Peyer's patch (tissue), 4 donors: ENCODE measurements around the gene RGL3. TPM values are rescaled to one million over a fixed set of nuclear protein-coding genes. Genes with fewer than 3 reads are reported as not detected.
"Not testable (repeated sequence)": the region's sequence is repeated elsewhere in the genome, so short reads cannot be mapped to it uniquely, and the experiment has no call there.

Experiments used
- DNase-seq, 3 donors: peaks; one replicate each; pipeline ENCODE4 v3.0.0-alpha.2; 2017 to 2019
- H3K27ac ChIP-seq, 4 donors: fragments of 200-600 bp; sonication (generic); one replicate each; pipeline ENCODE4 v1.5.1; 2016 to 2019
- H3K27me3 ChIP-seq, 2 donors: fragments of 200-600 bp; sonication (generic); one replicate each; pipeline ENCODE4 v1.5.1; 2019
- H3K36me3 ChIP-seq, 3 donors: fragments of 200-600 bp; sonication (generic); one replicate each; pipeline ENCODE4 v1.5.1; 2016 to 2019
- H3K4me1 ChIP-seq, 4 donors: fragments of 200-600 bp; sonication (generic); one replicate each; pipeline ENCODE4 v1.5.1; 2016 to 2019
- H3K4me3 ChIP-seq, 4 donors: fragments of 200-600 bp; sonication (generic); 1 replicate in 3 of 4; 2 replicates in 1 of 4; pipeline ENCODE4 v1.5.1; 2016 to 2019; ENCODE audit warnings: mild to moderate bottlenecking in 1 of 4
- H3K9me3 ChIP-seq, 4 donors: fragments of 200-600 bp; sonication (generic); one replicate each; pipeline ENCODE4 v1.5.1; 2016 to 2019; ENCODE audit warnings: mild to moderate bottlenecking in 1 of 4
- POLR2A ChIP-seq, 2 donors: fragments of 450-650 bp; IDR thresholded peaks; one replicate each; pipeline ENCODE4 v1.5.1; 2017; ENCODE audit warnings: antibody characterized with exemption in 2 of 2, mild to moderate bottlenecking in 2 of 2, moderate library complexity in 2 of 2
- total RNA-seq, 4 donors: library from RNA; depleted of rRNA; stranded (reverse); fragments of >200 nt; gene quantifications; one replicate each; pipeline ENCODE4 v1.1.0, GENCODE V29; 2016
- TF ChIP-seq, protein P1 (sequence below), 6 experiments: fragments of 450-650 bp in 4 of 6; fragments of 200-600 bp in 2 of 6; sonication (generic) in 1 of 6; IDR thresholded peaks; one replicate each; pipeline ENCODE4 v1.5.1; 2017 to 2019; ENCODE audit warnings: antibody characterized with exemption in 6 of 6, mild to moderate bottlenecking in 3 of 6, moderate library complexity in 1 of 6

Gene RGL3
- total RNA-seq, 4 donors from 2014 or later: 2.5 to 51.2 (median 6.3) TPM

DNA sequence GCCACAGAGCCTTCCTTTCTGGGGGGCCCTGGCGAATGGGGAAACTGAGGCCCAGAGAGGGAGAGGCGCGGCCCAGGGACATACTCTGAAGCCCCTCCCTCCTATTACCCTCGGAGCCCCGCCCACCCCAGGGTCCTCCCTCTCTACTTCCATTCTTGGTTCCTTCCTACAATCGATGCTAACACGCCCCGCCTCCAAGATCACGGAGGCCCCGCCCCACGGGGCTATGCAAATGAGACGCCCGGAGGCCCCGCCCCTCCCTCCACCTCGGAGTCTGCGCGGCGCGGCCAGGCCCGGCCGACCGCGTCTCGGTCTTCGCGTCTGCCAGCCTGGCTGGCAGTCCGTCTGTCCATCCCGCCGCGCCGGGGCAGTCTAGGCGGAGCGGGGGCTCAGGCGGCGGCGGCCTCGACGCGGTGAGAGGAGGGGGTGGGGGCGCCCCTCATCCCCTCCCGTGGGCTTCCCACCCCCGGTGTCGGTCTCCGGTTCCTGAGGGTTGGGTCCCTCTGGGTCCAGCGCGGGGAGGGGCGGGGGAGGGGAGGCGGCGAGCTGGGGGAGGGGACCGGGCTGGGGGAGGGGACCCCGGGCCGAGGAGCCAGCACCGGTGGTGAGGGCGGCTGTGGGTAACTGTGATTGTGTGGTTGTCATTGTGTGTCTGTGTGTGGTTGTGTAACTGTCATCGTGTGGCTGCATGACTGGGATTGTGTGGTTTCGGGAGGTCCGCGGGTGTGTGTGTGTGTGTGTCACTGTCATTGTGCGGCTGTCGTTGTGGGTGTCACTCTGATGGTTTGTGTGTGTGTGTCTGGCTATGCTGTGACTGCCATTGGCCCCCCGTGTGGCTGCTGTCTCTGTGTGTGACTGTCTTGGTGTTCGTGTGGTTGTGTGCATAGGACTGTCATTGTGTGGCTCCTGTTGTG lies 63.7 kb downstream of the RGL3 start, which contains the start of gene PLPPR2:
PLPPR2 (plus strand) TSS at position 273 of the 914 bp plus-strand sequence. CDS start 2,242 bp downstream, outside the sequence.
- Histone ChIP-seq H3K4me1 (peaks cover 0 to 10% (median 3%) of the 10 kb centered on the region in 4 donors), H3K9me3 (no peaks in the 10 kb centered on the region), H3K27ac (peak within 1 kb of the TSS in 3 of 4 donors; percentile 5 to 50 (median 46)), H3K4me3 (peak within 1 kb of the TSS; percentile 38 to 54 (median 52)), H3K27me3 (no peaks in the 10 kb centered on the region), H3K36me3 (no peaks in the 10 kb centered on the region)
- peak; percentile 81 to 94 (median 89) for DNase-seq
- peak in 1 of 2 donors; percentile 21 for TF ChIP-seq POLR2A (IDR thresholded peaks at IDR 0.05)
- TF ChIP-seq, protein P1, sequence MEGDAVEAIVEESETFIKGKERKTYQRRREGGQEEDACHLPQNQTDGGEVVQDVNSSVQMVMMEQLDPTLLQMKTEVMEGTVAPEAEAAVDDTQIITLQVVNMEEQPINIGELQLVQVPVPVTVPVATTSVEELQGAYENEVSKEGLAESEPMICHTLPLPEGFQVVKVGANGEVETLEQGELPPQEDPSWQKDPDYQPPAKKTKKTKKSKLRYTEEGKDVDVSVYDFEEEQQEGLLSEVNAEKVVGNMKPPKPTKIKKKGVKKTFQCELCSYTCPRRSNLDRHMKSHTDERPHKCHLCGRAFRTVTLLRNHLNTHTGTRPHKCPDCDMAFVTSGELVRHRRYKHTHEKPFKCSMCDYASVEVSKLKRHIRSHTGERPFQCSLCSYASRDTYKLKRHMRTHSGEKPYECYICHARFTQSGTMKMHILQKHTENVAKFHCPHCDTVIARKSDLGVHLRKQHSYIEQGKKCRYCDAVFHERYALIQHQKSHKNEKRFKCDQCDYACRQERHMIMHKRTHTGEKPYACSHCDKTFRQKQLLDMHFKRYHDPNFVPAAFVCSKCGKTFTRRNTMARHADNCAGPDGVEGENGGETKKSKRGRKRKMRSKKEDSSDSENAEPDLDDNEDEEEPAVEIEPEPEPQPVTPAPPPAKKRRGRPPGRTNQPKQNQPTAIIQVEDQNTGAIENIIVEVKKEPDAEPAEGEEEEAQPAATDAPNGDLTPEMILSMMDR (IDR thresholded peaks at IDR 0.05): no peak

DNA sequence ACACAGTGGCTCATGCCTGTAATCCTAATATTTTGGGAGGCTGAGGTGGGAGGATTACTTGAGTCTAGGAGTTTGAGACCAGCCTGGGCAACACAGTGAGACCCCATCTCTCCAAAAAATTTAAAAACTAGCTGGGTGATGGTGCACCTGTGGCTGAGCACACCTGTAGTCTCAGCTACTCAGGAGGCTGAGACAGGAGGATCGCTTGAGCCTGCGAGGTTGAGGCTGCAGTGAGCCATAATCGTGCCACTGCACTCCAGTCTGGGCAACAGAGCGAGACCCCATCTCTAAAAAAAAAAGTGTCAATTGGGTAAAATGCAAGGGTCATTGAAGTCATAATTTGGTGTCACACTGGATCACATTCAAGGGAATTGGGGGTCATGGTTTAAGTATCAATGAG lies 65.0 kb downstream of the RGL3 start:
- H3K4me3 ChIP-seq, DNase-seq, H3K36me3 ChIP-seq, H3K9me3 ChIP-seq, H3K27ac ChIP-seq, H3K27me3 ChIP-seq: not testable (repeated sequence)
- peaks cover 0 to 10% (median 3%) of the 10 kb centered on the region in 4 donors for H3K4me1 ChIP-seq

DNA sequence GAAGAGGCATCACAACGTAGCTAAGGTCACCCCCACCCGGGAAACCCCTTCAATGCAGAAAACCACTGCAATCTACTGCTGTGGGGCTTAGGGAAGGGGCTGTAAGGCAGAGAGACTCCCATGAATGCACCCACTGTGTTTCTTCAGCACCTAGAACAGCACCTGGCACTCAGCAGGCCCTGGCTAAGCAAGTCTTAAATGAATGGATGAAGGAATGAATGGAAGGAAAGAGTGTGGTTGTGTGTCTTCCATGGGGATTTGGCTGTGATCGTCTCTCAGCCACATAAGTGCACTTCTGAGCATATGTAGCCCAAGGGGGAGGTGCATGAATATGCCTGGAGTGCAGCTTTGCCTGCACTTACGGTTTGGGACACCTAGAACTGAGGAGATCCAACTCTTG lies 69.9 kb downstream of the RGL3 start:
- TF ChIP-seq, protein P1 (IDR thresholded peaks at IDR 0.05): no peak
- no peak for TF ChIP-seq POLR2A (IDR thresholded peaks at IDR 0.05)
- H3K9me3 ChIP-seq: no peaks in the 10 kb centered on the region
- no peak overlapping the region for H3K4me3 ChIP-seq
- no peaks in the 10 kb centered on the region for H3K27me3 ChIP-seq
- DNase-seq: no peak
- no peak overlapping the region for H3K27ac ChIP-seq
- peaks cover 4 to 20% (median 10%) of the 10 kb centered on the region in 4 donors for H3K4me1 ChIP-seq
- H3K36me3 ChIP-seq: no peaks in the 10 kb centered on the region

DNA sequence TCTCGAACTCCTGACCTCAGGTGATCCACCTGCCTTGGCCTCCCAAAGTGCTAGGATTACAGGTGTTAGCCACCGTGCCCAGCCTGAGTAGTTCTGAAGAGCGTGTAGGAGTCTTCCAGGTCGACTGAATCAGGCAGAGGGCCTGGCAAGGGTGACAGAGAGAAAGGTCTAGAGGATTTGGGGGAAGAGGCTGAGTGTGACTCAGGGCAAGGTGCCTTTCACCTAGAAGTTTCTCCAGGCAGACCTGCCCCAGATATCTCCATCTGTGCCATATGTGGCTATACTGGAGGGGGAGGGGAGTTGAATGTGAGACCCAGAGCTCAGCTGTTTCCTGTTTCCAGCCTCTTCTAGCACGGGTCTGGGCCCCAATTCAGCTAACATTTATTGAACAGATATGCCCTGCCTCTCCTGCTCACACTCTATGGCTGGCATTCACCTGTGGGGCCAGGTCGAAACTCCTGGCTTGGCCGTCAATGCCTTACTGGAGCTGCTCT lies 71.5 kb downstream of the RGL3 start:
- Histone ChIP-seq H3K4me3 (no peak overlapping the region), H3K36me3 (no peaks in the 10 kb centered on the region), H3K27ac (no peak overlapping the region), H3K9me3 (no peaks in the 10 kb centered on the region), H3K4me1 (peaks cover 4 to 29% (median 11%) of the 10 kb centered on the region in 4 donors), H3K27me3 (no peaks in the 10 kb centered on the region)
- DNase-seq: no peak
- TF ChIP-seq, protein P1 (IDR thresholded peaks at IDR 0.05): no peak
- TF ChIP-seq POLR2A (IDR thresholded peaks at IDR 0.05): no peak

DNA sequence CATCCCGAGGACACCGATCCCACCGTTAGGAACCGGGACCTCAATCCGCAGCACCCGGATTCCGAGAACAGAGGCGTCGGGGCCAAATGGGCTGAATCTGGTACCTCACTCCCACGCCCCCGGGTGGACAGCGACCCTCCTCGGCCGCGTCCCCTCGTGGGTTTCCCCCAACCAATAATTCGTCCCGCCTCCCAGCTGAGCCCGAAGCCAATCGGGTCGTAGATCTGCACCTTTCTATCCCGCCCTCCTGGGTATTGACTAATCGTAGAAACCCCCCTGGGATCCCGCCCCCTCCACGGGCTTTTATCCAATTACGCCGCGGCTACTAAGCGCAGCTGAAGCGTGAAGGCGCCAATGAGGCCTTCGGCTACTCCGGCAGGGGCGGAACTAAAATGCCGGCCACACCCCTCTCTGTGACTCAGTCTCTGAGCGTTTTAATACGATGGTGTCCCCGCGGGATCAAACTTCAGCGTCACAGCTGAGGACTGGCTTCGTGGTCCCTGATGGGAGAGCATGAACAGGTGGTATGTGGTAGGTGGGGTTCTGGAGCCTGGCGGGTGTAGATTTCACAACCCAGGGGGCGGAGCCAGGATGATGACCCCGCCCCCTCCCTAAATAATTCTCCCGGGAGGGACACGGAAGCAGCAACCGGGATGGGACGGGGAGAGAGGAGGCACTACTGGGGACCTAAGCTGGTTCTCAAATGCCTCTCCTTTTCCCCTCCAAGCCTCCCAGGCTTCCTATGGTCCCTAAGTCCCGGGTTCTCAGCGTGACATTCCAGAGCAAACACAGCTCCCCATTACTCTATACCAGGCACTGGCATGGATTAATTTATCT lies 72.8 kb downstream of the RGL3 start, which contains the start of the genes CCDC159 and TMEM205:
CCDC159 (plus strand) TSS at position 416 of the 837 bp plus-strand sequence; CDS start at position 504, 88 bp downstream.
TMEM205 (minus strand) TSS at position 165 of the 837 bp plus-strand sequence. CDS start 649 bp downstream, outside the sequence.
- H3K27ac ChIP-seq: peak within 1 kb of the TSS; percentile 73 to 83 (median 78)
- TF ChIP-seq, protein P1 (IDR thresholded peaks at IDR 0.05): peak in 1 of 6 experiments; percentile 5
- TF ChIP-seq POLR2A (IDR thresholded peaks at IDR 0.05): peak; percentile 60 to 78
- DNase-seq: peak; percentile 97 to 99 (median 98)
- H3K4me3 ChIP-seq: peak within 1 kb of the TSS; percentile 67 to 83 (median 74)
- H3K27me3 ChIP-seq: no peaks in the 10 kb centered on the region
- H3K9me3 ChIP-seq: no peaks in the 10 kb centered on the region
- H3K4me1 ChIP-seq: peaks cover 4 to 29% (median 11%) of the 10 kb centered on the region in 4 donors
- H3K36me3 ChIP-seq: no peaks in the 10 kb centered on the region
